B cell (primary cell): Measurements from ENCODE around the gene TOM1L2. TPM values are rescaled to one million over a fixed set of nuclear protein-coding genes. Genes with fewer than 3 reads are reported as not detected.

Source experiments
- ATAC-seq: fragments of 200-7000 bp; cut with Tn5 transposase; one replicate; pipeline ENCODE4 v1.10.0; 2021; ENCODE audit warnings: low read depth, mild to moderate bottlenecking, moderate number of reproducible peaks, moderate library complexity
- CTCF ChIA-PET: fragments of 350-600 bp; sonication (Branson Sonifier 250); formaldehyde crosslinking; loops from one replicate; lab custom pipeline; 2021; ENCODE audit warnings: antibody characterized with exemption, inconsistent platforms; lab: Charles Lee
- POLR2A ChIA-PET: fragments of 350-600 bp; sonication (Branson Sonifier 250); formaldehyde crosslinking; loops from one replicate; lab custom pipeline; 2021; ENCODE audit warnings: antibody characterized with exemption; lab: Charles Lee
- DNase-seq: peaks from one replicate; pipeline ENCODE4 v3.0.0; 2013
- H2AFZ ChIP-seq: 2 replicates; pipeline ENCODE4 v1.6.1; 2012; ENCODE audit warnings: mild to moderate bottlenecking, low read depth, low read length; ENCODE audit not compliant: insufficient read depth, poor library complexity, severe bottlenecking
- H3K27ac ChIP-seq, 2 donors: 1 replicate in 1 of 2; 2 replicates in 1 of 2; pipeline ENCODE4 v1.5.1; 2012 to 2013; ENCODE audit warnings: low read length in 2 of 2, mild to moderate bottlenecking in 2 of 2, moderate library complexity in 1 of 2
- H3K27me3 ChIP-seq, 4 experiments: fragments of 200-600 bp in 1 of 4; sonication (generic) in 1 of 4; replicated peaks in 1 of 4; 1 replicate in 2 of 4; 2 replicates in 2 of 4; pipeline versions ENCODE4 v1.6.1 to v1.7.0; 2013 to 2016; ENCODE audit warnings: low read length in 3 of 4, mild to moderate bottlenecking in 2 of 4, mixed read lengths in 1 of 4, moderate library complexity in 1 of 4; ENCODE audit not compliant: insufficient read depth in 4 of 4, control insufficient read depth in 3 of 4; ENCODE audit errors: control extremely low read depth in 1 of 4
- H3K36me3 ChIP-seq, 2 experiments: replicated peaks in 1 of 2; 1 replicate in 1 of 2; 2 replicates in 1 of 2; pipeline versions ENCODE4 v1.6.1 to v1.7.1; 2013; ENCODE audit warnings: low read length in 1 of 2; ENCODE audit not compliant: insufficient read depth in 2 of 2, control insufficient read depth in 1 of 2; ENCODE audit errors: control extremely low read depth in 1 of 2, extremely low read depth in 1 of 2
- H3K4me1 ChIP-seq, 2 donors: fragments of 200-600 bp in 1 of 2; sonication (generic) in 1 of 2; 1 replicate in 1 of 2; 2 replicates in 1 of 2; pipeline versions ENCODE4 v1.5.1 to v1.6.1; 2013 to 2017; ENCODE audit warnings: low read length in 2 of 2; ENCODE audit not compliant: control insufficient read depth in 2 of 2, insufficient read depth in 2 of 2
- H3K4me2 ChIP-seq: replicated peaks from 2 replicates; pipeline ENCODE3; 2012; ENCODE audit warnings: mild to moderate bottlenecking, low read depth, low read length; ENCODE audit not compliant: poor library complexity, severe bottlenecking
- H3K4me3 ChIP-seq, 5 experiments: fragments of 200-600 bp in 1 of 5; sonication (generic) in 1 of 5; 1 replicate in 3 of 5; 2 replicates in 2 of 5; pipeline versions ENCODE4 v1.5.1 to v1.7.0; 2011 to 2016; ENCODE audit warnings: low read length in 4 of 5, mild to moderate bottlenecking in 4 of 5, low read depth in 2 of 5, control low read depth in 1 of 5, moderate library complexity in 1 of 5; ENCODE audit not compliant: insufficient read depth in 1 of 5; ENCODE audit errors: control extremely low read depth in 1 of 5, extremely low read depth in 1 of 5
- H3K79me2 ChIP-seq: fragments of 200-600 bp; sonication (generic); one replicate; pipeline ENCODE4 v1.6.0; 2016; ENCODE audit warnings: low read length; ENCODE audit not compliant: control insufficient read depth, insufficient read depth
- H3K9ac ChIP-seq: fragments of 200-600 bp; sonication (generic); 2 replicates; pipeline ENCODE4 v1.6.1; 2017; ENCODE audit warnings: mild to moderate bottlenecking, low read length, moderate library complexity
- H3K9me3 ChIP-seq, 3 donors: one replicate each; pipeline versions ENCODE4 v1.6.1 to v1.7.1; 2013; ENCODE audit warnings: low read length in 2 of 3; ENCODE audit not compliant: control insufficient read depth in 2 of 3, insufficient read depth in 1 of 3; ENCODE audit errors: control extremely low read depth in 1 of 3
- H4K20me1 ChIP-seq: 2 replicates; pipeline ENCODE4 v1.6.0; 2012; ENCODE audit warnings: mild to moderate bottlenecking, low read length; ENCODE audit not compliant: insufficient read depth, control insufficient read depth, poor library complexity, severe bottlenecking
- H3K27ac Mint-ChIP-seq: one replicate; pipeline ENCODE4 v1.8.0; 2021; ENCODE audit warnings: mixed read lengths
- H3K27me3 Mint-ChIP-seq: one replicate; pipeline ENCODE4 v1.8.0; 2021; ENCODE audit warnings: mixed read lengths
- H3K4me1 Mint-ChIP-seq: one replicate; pipeline ENCODE4 v1.8.0; 2021; ENCODE audit warnings: mixed read lengths
- H3K4me3 Mint-ChIP-seq: one replicate; pipeline ENCODE4 v1.8.0; 2021; ENCODE audit warnings: mixed read lengths
- H3K9me3 Mint-ChIP-seq: one replicate; pipeline ENCODE4 v1.8.0; 2022; ENCODE audit warnings: mixed read lengths; ENCODE audit not compliant: insufficient read depth
- EZH2 ChIP-seq: IDR thresholded peaks from 2 replicates; pipeline ENCODE4 v1.6.1; 2012; ENCODE audit warnings: borderline replicate concordance, low read depth, mild to moderate bottlenecking, moderate library complexity, low read length; ENCODE audit not compliant: insufficient read depth, poor library complexity, severe bottlenecking
- WGBS: methylation state at CpG from one replicate; pipeline ENCODE4 v1.1.5; 2013; ENCODE audit warnings: missing lambda C conversion rate; ENCODE audit not compliant: insufficient coverage; 5-methylcytosine and 5-hydroxymethylcytosine counted together
- intact Hi-C: fragments of 100-400 bp; cut with micrococcal nuclease; formaldehyde crosslinking; loops from one replicate; pipeline ENCODE4 v1.10.0; 2022
- polyA plus RNA-seq: library from polyadenylated mRNA; depleted of rRNA; stranded (reverse); fragments of >200 nt; gene quantifications from 2 replicates; pipeline ENCODE4 v1.2.3, GENCODE V29; 2012
- total RNA-seq, 2 donors: library from RNA; stranded (reverse); fragments of 120-200 nt in 1 of 2; gene quantifications; 1 replicate in 1 of 2; 2 replicates in 1 of 2; pipeline versions ENCODE4 v1.2.3 to v1.2.4, GENCODE V29; 2013 to 2022
- TF ChIP-seq, protein P1 (sequence below): fragments of 200-600 bp; IDR thresholded peaks from one replicate; pipeline ENCODE4 v1.8.0; 2022; ENCODE audit warnings: antibody characterized with exemption, mild to moderate bottlenecking

TOM1L2 gene
- total and polyA plus RNA-seq, 2 donors (not counting 1 experiment from before 2014, with no cell fraction given): 25.1 to 29.7 TPM

DNA sequence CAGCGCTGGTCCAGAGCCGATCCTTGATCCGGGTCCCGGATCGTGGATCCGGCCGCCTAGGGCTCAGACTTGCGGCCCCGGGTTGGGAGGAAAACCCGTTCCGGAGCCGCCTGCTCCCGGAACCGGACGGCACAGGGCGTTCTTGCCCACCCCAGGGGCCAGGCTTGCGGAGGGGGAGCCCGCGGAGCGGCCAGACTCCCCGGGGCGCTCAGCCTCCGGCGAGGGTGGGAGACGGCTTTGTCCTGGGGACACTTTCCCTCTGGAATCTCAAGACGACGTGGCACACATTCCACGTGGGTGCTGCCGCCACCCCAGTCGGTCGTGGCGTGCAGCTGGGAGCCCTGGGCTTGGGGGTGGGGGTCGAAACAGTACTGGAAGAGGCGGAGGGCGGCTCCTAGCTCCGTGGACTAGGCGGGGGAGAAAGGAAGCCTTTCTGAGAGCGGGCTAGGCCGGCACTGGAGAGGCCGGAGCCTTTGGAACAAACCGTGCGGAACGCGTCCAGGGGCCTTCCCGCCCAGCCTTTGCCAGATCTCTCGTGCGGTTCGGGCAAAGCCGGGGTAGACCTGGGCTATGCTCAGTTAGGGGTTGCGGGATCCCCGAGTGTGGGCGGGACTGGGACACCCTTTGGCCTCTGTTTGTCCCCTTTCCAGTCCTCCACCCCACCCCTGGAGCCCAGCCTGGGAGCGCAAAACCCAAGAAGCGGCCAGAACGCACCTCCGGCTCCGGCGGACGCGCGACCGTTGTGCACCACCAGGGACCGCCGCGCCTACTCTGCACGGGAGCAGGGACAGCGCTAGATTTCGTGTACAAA, 161.9 kb downstream of the TOM1L2 start:
- no peaks in the 10 kb centered on the region for H3K27me3 ChIP-seq
- H3K9me3 ChIP-seq: no peaks in the 10 kb centered on the region
- peaks cover 0 to 18% of the 10 kb centered on the region in 2 experiments for H3K36me3 ChIP-seq
- H3K27me3 Mint-ChIP-seq: no peaks in the 10 kb centered on the region
- peaks cover 7% of the 10 kb centered on the region for H3K4me1 Mint-ChIP-seq
- no peak for ATAC-seq
- intact Hi-C loops: no loop called here
- H3K4me2 ChIP-seq: no peak overlapping the region
- H3K27ac Mint-ChIP-seq: no peak overlapping the region
- no peak overlapping the region for H3K27ac ChIP-seq
- ChIA-PET POLR2A (interaction anchor here (1.0 kb wide), 1 partner anchor 127 kb away, joined by 3 read pairs; no protein-coding TSS in a partner anchor), CTCF (interaction anchor here (0.6 to 6.4 kb wide), 10 partner anchors 15 to 130 kb away, joined by 3 to 109 read pairs (median 12); partner anchors contain the start of gene RAI1)
- no peak for TF ChIP-seq EZH2
- TF ChIP-seq, protein P1, sequence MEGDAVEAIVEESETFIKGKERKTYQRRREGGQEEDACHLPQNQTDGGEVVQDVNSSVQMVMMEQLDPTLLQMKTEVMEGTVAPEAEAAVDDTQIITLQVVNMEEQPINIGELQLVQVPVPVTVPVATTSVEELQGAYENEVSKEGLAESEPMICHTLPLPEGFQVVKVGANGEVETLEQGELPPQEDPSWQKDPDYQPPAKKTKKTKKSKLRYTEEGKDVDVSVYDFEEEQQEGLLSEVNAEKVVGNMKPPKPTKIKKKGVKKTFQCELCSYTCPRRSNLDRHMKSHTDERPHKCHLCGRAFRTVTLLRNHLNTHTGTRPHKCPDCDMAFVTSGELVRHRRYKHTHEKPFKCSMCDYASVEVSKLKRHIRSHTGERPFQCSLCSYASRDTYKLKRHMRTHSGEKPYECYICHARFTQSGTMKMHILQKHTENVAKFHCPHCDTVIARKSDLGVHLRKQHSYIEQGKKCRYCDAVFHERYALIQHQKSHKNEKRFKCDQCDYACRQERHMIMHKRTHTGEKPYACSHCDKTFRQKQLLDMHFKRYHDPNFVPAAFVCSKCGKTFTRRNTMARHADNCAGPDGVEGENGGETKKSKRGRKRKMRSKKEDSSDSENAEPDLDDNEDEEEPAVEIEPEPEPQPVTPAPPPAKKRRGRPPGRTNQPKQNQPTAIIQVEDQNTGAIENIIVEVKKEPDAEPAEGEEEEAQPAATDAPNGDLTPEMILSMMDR: no peak
- peaks cover 0 to 9% of the 10 kb centered on the region in 2 donors for H3K4me1 ChIP-seq
- no peaks in the 10 kb centered on the region for H3K79me2 ChIP-seq
- no peak overlapping the region for H2AFZ ChIP-seq
- H3K9me3 Mint-ChIP-seq: no peaks in the 10 kb centered on the region
- H4K20me1 ChIP-seq: peaks cover 14% of the 10 kb centered on the region
- no peak for DNase-seq
- 96% methylated on average over 52 of the region's 68 CpGs for WGBS
- no peak overlapping the region for H3K4me3 Mint-ChIP-seq
- no peak overlapping the region for H3K4me3 ChIP-seq
- no peak overlapping the region for H3K9ac ChIP-seq

DNA sequence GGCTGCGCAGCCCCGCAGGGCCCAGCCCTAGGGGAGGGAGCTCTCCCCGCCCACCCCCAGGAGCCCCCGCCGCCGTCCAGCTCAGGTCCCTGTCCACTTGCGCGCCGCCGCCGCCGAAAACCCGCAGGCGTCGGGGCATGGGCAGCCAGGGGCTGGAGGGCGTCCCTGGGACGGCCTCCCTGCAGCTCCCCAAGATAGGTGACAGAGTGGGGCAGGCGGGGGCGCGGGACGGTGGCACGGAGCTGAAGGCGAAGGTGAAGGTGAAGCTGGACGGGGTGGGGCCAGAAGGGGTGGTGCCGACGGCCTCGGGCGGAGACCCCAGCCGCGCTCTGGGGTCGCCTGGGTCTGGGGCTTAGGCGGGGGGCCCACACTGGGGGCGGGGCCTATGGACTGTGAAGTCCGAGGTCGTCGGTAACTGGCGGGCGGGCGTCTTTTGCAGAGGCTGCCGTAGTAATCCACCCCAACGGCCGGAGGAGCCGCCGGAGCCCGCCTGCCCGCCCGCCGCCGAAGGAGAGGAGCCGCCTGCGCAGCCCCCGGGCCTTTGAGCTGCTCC, 162.6 kb downstream of the TOM1L2 start:
- Histone ChIP-seq H3K27ac (no peak overlapping the region), H3K27me3 (no peaks in the 10 kb centered on the region), H3K4me3 (no peak overlapping the region), H3K79me2 (no peaks in the 10 kb centered on the region), H3K4me2 (no peak overlapping the region), H2AFZ (no peak overlapping the region), H3K9ac (no peak overlapping the region), H3K4me1 (peaks cover 0 to 9% of the 10 kb centered on the region in 2 donors), H3K9me3 (no peaks in the 10 kb centered on the region), H3K36me3 (peaks cover 0 to 14% of the 10 kb centered on the region in 2 experiments), H4K20me1 (peaks cover 14% of the 10 kb centered on the region)
- DNase-seq (no peak), ATAC-seq (no peak)
- ChIA-PET CTCF (interaction anchor here (1.4 to 1.8 kb wide), 2 partner anchors 51 to 110 kb away, joined by 6 to 8 read pairs; no protein-coding TSS in a partner anchor), POLR2A (interaction anchor here (1.0 kb wide), 1 partner anchor 126 kb away, joined by 3 read pairs; no protein-coding TSS in a partner anchor)
- no peak for TF ChIP-seq EZH2
- TF ChIP-seq, protein P1: no peak
- Mint-ChIP-seq H3K4me1 (peaks cover 7% of the 10 kb centered on the region), H3K4me3 (no peak overlapping the region), H3K9me3 (no peaks in the 10 kb centered on the region), H3K27me3 (no peaks in the 10 kb centered on the region), H3K27ac (no peak overlapping the region)
- 94% methylated on average over 49 of the region's 52 CpGs for WGBS
- intact Hi-C loops: no loop called here
